ENCODE results near the gene SCAMP1.

Gene SCAMP1

GRCh38 chr5:78345485-78345884 lies 14.9 kb upstream of the SCAMP1 start:
- TF ChIP-seq CTCF (conservative IDR thresholded peaks at IDR 0.05) = no peak
- H3K27ac ChIP-seq = no peak overlapping the region

- no peak for TF ChIP-seq CTCF (conservative IDR thresholded peaks at IDR 0.05)
- H3K27ac ChIP-seq = no peak overlapping the region
Observed at GRCh38 chr5:78353520-78353919, 6.9 kb upstream of the SCAMP1 start.

GRCh38 chr5:78354066-78354670 lies 6.2 kb upstream of the SCAMP1 start:
- no peak for TF ChIP-seq CTCF (conservative IDR thresholded peaks at IDR 0.05)
- H3K27ac ChIP-seq = no peak overlapping the region

- no peak for TF ChIP-seq CTCF (conservative IDR thresholded peaks at IDR 0.05)
- no peak overlapping the region for H3K27ac ChIP-seq
Observed at GRCh38 chr5:78355561-78355960, 4.9 kb upstream of the SCAMP1 start.

- H3K27ac ChIP-seq = peak overlapping the region; percentile 83
Observed at GRCh38 chr5:78359455-78359830, 974 bp upstream of the SCAMP1 start.

- TF ChIP-seq CTCF (conservative IDR thresholded peaks at IDR 0.05) = no peak
- H3K27ac ChIP-seq = peak overlapping the region; percentile 83
Observed at GRCh38 chr5:78360674-78360923, 182 bp downstream of the SCAMP1 start.

GRCh38 chr5:78360924-78361630 lies 660 bp downstream of the SCAMP1 start:
- H3K27ac ChIP-seq = peak overlapping the region; percentile 83
- TF ChIP-seq CTCF (conservative IDR thresholded peaks at IDR 0.05) = no peak

- H3K27ac ChIP-seq = peak overlapping the region; percentile 83
- no peak for TF ChIP-seq CTCF (conservative IDR thresholded peaks at IDR 0.05)
Observed at GRCh38 chr5:78361631-78361993, 1.2 kb downstream of the SCAMP1 start.
